Caco-2 (cell line): Measurements from ENCODE around the gene EPG5. TPM values are rescaled to one million over a fixed set of nuclear protein-coding genes. Genes with fewer than 3 reads are reported as not detected.
A peak's percentile ranks its signal among the peaks of the same experiment; 100 is the strongest.

Experiments used
- BruUV-seq: library from RNA; stranded (reverse); fragments of 400-500 nt; replicated peaks from 2 replicates; lab custom pipeline; 2021; lab: Mats Ljungman, UMichigan
- CTCF ChIA-PET: fragments of 300-600 bp; sonication (Branson Sonifier 250); formaldehyde crosslinking; loops from one replicate; lab custom pipeline; 2022; ENCODE audit warnings: antibody characterized with exemption; lab: Charles Lee
- POLR2A ChIA-PET: fragments of 300-600 bp; sonication (Branson Sonifier 250); formaldehyde crosslinking; loops from one replicate; lab custom pipeline; 2022; ENCODE audit warnings: antibody characterized with exemption; lab: Charles Lee
- DNase-seq, 2 experiments: peaks; one replicate each; pipeline versions ENCODE4 v3.0.0 to v3.0.0-alpha.2; 2020 to 2022
- H3K27me3 ChIP-seq: replicated peaks from 2 replicates; pipeline ENCODE4 v1.6.0; 2011; ENCODE audit warnings: low read length; ENCODE audit not compliant: control insufficient read depth, insufficient read depth
- H3K36me3 ChIP-seq: 2 replicates; pipeline ENCODE4 v1.5.1; 2011; ENCODE audit warnings: low read length; ENCODE audit not compliant: control insufficient read depth, insufficient read depth
- H3K4me1 ChIP-seq: fragments of 250-450 bp; sonication (Bioruptor Pico); 2 replicates; pipeline ENCODE4 v1.5.1; 2020; ENCODE audit warnings: mild to moderate bottlenecking
- H3K4me3 ChIP-seq: 2 replicates; pipeline ENCODE4 v1.5.1; 2011; ENCODE audit warnings: low read depth, mild to moderate bottlenecking, control low read depth, low read length
- H3K9me3 ChIP-seq: fragments of 250-450 bp; sonication (Bioruptor Pico); 2 replicates; pipeline ENCODE4 v1.5.1; 2020; ENCODE audit warnings: mild to moderate bottlenecking, moderate library complexity
- H3K27ac Mint-ChIP-seq: one replicate; pipeline ENCODE4 v1.8.0; 2022; ENCODE audit warnings: mixed read lengths; ENCODE audit not compliant: unreplicated experiment
- H3K27me3 Mint-ChIP-seq: one replicate; pipeline ENCODE4 v1.8.0; 2022; ENCODE audit warnings: mixed read lengths; ENCODE audit not compliant: insufficient read depth, unreplicated experiment
- H3K36me3 Mint-ChIP-seq: one replicate; pipeline ENCODE4 v1.8.0; 2022; ENCODE audit warnings: mild to moderate bottlenecking, mixed read lengths; ENCODE audit not compliant: insufficient read depth, unreplicated experiment
- H3K4me1 Mint-ChIP-seq: one replicate; pipeline ENCODE4 v1.8.0; 2022; ENCODE audit warnings: low read depth, mixed read lengths; ENCODE audit not compliant: unreplicated experiment
- H3K4me3 Mint-ChIP-seq: one replicate; pipeline ENCODE4 v1.8.0; 2022; ENCODE audit warnings: mild to moderate bottlenecking, moderate library complexity, mixed read lengths; ENCODE audit not compliant: unreplicated experiment
- H3K9me3 Mint-ChIP-seq: one replicate; pipeline ENCODE4 v1.8.0; 2022; ENCODE audit warnings: mixed read lengths; ENCODE audit not compliant: unreplicated experiment
- intact Hi-C: fragments of 100-400 bp; cut with micrococcal nuclease; formaldehyde crosslinking; loops from one replicate; pipeline ENCODE4 v1.10.0; 2022; ENCODE audit not compliant: unreplicated experiment
- total RNA-seq: library from RNA; stranded (reverse); gene quantifications from 2 replicates; pipeline ENCODE4 v1.2.3, GENCODE V29; 2022
- TF ChIP-seq, protein P1 (sequence below), 2 experiments: fragments of 200-600 bp in 1 of 2; IDR thresholded peaks; 1 replicate in 1 of 2; 2 replicates in 1 of 2; pipeline versions ENCODE4 v1.5.1 to v1.8.0; 2011 to 2022; ENCODE audit warnings: antibody characterized with exemption in 1 of 2, control low read depth in 1 of 2, inconsistent platforms in 1 of 2, low read depth in 1 of 2, low read length in 1 of 2, mild to moderate bottlenecking in 1 of 2, moderate library complexity in 1 of 2; ENCODE audit not compliant: insufficient read depth in 1 of 2, severe bottlenecking in 1 of 2, unreplicated experiment in 1 of 2

The EPG5 gene
- total RNA-seq, 1 experiment from 2014 or later = 12.0 TPM

DNA sequence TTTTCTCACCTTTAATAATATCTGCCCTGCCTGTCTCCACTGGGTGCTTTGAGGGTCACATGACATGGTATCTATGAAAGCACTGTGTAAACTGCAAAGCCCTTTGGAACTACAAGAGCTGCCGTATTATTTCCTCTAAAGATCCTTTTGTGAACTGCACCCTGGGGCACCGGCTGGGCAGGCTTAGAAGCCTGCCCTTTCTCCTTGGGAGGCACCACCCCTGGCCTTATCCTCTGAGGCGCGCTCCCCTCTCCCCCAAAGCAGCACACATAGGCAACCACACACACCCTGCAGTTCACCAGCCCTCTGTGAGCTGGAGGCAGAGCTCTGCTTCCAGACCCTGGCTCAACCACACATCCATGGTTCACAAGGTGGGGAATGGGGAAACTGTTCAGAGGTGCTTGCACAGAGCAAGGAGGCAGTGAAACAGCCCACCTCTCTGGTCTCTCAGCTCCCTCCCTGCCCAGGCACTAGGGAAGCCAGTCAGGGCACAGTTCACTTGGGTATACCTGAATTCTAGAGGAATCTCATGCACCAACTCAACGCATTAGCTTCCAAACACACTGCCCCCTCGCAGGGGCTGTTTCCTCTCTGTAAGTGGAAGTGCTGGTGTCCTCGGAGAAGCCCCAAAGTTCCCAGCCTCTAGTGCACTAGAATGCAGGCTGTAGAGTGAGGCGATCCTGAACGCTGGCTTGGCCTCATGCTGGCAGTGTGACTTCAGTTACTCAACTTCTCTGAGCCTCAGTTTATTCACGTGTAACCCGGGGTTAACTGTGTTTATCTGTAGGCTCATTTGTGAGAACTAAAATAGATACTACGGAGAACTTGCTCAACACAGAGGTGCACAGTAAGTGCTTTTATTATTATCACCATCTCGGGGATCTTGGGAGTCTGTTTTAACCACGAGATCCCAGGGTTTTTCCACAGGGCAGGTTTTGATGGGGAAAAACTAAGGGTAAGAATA, 130.6 kb downstream of the EPG5 start:
- no peaks in the 10 kb centered on the region for H3K36me3 Mint-ChIP-seq
- no peak for DNase-seq
- CTCF ChIA-PET = no interaction called here
- TF ChIP-seq, protein P1, sequence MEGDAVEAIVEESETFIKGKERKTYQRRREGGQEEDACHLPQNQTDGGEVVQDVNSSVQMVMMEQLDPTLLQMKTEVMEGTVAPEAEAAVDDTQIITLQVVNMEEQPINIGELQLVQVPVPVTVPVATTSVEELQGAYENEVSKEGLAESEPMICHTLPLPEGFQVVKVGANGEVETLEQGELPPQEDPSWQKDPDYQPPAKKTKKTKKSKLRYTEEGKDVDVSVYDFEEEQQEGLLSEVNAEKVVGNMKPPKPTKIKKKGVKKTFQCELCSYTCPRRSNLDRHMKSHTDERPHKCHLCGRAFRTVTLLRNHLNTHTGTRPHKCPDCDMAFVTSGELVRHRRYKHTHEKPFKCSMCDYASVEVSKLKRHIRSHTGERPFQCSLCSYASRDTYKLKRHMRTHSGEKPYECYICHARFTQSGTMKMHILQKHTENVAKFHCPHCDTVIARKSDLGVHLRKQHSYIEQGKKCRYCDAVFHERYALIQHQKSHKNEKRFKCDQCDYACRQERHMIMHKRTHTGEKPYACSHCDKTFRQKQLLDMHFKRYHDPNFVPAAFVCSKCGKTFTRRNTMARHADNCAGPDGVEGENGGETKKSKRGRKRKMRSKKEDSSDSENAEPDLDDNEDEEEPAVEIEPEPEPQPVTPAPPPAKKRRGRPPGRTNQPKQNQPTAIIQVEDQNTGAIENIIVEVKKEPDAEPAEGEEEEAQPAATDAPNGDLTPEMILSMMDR (IDR thresholded peaks at IDR 0.05; ENCODE audit: insufficient read depth in 1 of 2, low read depth in 1 of 2, low read length in 1 of 2, severe bottlenecking in 1 of 2, unreplicated experiment in 1 of 2) = no peak
- H3K4me1 Mint-ChIP-seq = peaks cover 24% of the 10 kb centered on the region
- H3K27ac Mint-ChIP-seq = no peak overlapping the region
- Histone ChIP-seq H3K9me3 (no peaks in the 10 kb centered on the region), H3K4me3 (no peak overlapping the region), H3K36me3 (no peaks in the 10 kb centered on the region; the same call in 1 of the 2 replicates), H3K4me1 (0 out of 2 replicates have a peak, but pooled peaks cover 10% of the 10 kb centered on the region), H3K27me3 (no peaks in the 10 kb centered on the region)
- no peaks in the 10 kb centered on the region for H3K27me3 Mint-ChIP-seq
- H3K9me3 Mint-ChIP-seq = no peaks in the 10 kb centered on the region
- intact Hi-C loops = no loop called here
- H3K4me3 Mint-ChIP-seq = no peak overlapping the region
- no TSS peak for BruUV-seq
- POLR2A ChIA-PET = no interaction called here

DNA sequence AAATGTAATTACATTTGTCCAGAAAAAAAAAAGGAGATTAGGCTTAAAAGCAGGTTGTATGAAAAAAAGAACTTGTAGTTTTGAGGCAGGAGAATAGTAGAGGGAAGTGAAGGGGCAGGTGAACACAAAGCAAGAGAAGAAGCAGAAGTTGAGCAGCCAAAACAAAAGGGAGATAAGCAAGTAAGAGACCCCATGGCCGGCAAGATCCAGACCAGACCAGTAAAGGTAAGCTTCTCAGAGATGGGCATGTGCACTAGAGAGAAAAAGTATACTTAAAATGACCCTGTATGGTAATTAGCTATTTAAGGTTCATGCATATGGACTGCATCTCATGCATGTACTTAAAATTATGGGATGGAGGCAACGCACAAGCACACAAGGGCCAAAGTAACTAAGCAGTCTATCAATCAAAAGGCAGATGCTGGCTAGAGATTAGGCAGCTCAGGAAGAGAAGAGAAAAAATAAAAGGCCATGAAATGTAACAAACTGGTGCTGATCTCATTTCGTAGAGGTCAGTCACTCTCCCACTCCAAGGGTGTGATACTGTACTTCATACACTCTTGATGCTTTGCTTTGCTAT, 132.0 kb downstream of the EPG5 start:
- no peaks in the 10 kb centered on the region; the same call in 1 of the 2 replicates for H3K36me3 ChIP-seq
- Mint-ChIP-seq H3K36me3 (no peaks in the 10 kb centered on the region), H3K27ac (peak overlapping the region; percentile 54), H3K9me3 (no peaks in the 10 kb centered on the region), H3K4me3 (no peak overlapping the region), H3K4me1 (peaks cover 24% of the 10 kb centered on the region), H3K27me3 (no peaks in the 10 kb centered on the region)
- no peak overlapping the region for H3K4me3 ChIP-seq
- H3K4me1 ChIP-seq = peaks cover 10% of the 10 kb centered on the region; the same call in 1 of the 2 replicates
- no peaks in the 10 kb centered on the region for H3K27me3 ChIP-seq
- DNase-seq = no peak
- POLR2A ChIA-PET = no interaction called here
- BruUV-seq = no TSS peak
- intact Hi-C loops = no loop called here
- TF ChIP-seq, protein P1 (IDR thresholded peaks at IDR 0.05; ENCODE audit: insufficient read depth in 1 of 2, low read depth in 1 of 2, low read length in 1 of 2, severe bottlenecking in 1 of 2, unreplicated experiment in 1 of 2) = no peak
- H3K9me3 ChIP-seq = no peaks in the 10 kb centered on the region
- CTCF ChIA-PET = no interaction called here

DNA sequence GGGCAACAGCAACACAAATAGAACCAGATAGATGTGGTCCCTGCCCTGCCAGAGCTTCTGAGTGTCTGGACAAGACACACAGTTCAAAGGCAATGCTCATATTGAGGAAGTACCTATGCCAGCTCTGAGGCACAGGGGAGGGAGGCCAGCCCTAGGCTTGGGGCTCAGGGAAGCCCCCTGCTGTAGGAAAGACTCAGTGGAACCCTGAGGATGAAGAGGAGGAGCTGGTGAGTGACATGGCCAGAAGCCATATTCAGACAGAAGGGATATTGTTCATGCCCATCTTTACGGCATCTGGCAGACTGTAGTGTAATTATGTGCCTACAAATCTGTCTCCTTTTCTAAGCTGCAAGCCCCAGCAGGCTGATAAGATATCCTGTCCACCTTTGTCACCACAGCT, 132.8 kb downstream of the EPG5 start:
- no peak overlapping the region for H3K27ac Mint-ChIP-seq
- H3K27me3 ChIP-seq = no peaks in the 10 kb centered on the region

More for the DNA sequence above, 132.8 kb downstream of the EPG5 start:
- CTCF ChIA-PET = no interaction called here
- no TSS peak for BruUV-seq
- Histone ChIP-seq H3K36me3 (no peaks in the 10 kb centered on the region; the same call in 1 of the 2 replicates), H3K9me3 (no peaks in the 10 kb centered on the region), H3K4me1 (peaks cover 18% of the 10 kb centered on the region), H3K4me3 (no peak overlapping the region)
- Mint-ChIP-seq H3K4me1 (peaks cover 24% of the 10 kb centered on the region), H3K4me3 (no peak overlapping the region), H3K27me3 (no peaks in the 10 kb centered on the region), H3K9me3 (no peaks in the 10 kb centered on the region), H3K36me3 (no peaks in the 10 kb centered on the region)
- no peak for DNase-seq
- TF ChIP-seq, protein P1 (IDR thresholded peaks at IDR 0.05; ENCODE audit: insufficient read depth in 1 of 2, low read depth in 1 of 2, low read length in 1 of 2, severe bottlenecking in 1 of 2, unreplicated experiment in 1 of 2) = no peak
- POLR2A ChIA-PET = no interaction called here
- intact Hi-C loops = no loop called here
